ENCODE results near the gene MSX2. TPM values are rescaled to one million over a fixed set of nuclear protein-coding genes. Genes with fewer than 3 reads are reported as not detected.

MSX2 gene
- total and polyA plus RNA-seq, 2 experiments from 2014 or later: 0.17 to 0.47 TPM

GRCh38 chr5:174750711-174751110, 26.3 kb downstream of the MSX2 start:
- Mint-ChIP-seq H3K36me3 (ENCODE audit: low read depth) (no peaks in the 10 kb centered on the region), H3K4me3 (peak overlapping the region; percentile 74), H3K27ac (no peak overlapping the region), H3K4me1 (peaks cover 4% of the 10 kb centered on the region; the same call in 2 of the 3 replicates), H3K27me3 (ENCODE audit: insufficient read depth, low read depth, poor library complexity) (peaks cover 37% of the 10 kb centered on the region), H3K9me3 (no peaks in the 10 kb centered on the region)
- Histone ChIP-seq H3K27me3 (ENCODE audit: insufficient read depth) (peaks cover 71% of the 10 kb centered on the region), H3K4me2 (peak overlapping the region; percentile 95), H3K27ac (ENCODE audit: low read depth) (no peak overlapping the region), H3K79me2 (replicated peaks; ENCODE audit: insufficient read depth) (no peaks in the 10 kb centered on the region), H3K9me2 (ENCODE audit: insufficient read depth) (no peaks in the 10 kb centered on the region), H4K20me1 (replicated peaks; ENCODE audit: insufficient read depth) (no peaks in the 10 kb centered on the region), H3K4me3 (peak overlapping the region; percentile 80), H3F3A (replicated peaks; ENCODE audit: low read depth) (no peaks in the 10 kb centered on the region), H3K4me1 (ENCODE audit: insufficient read depth) (no peaks in the 10 kb centered on the region), H3K36me3 (ENCODE audit: insufficient read depth) (no peaks in the 10 kb centered on the region), H2AFZ (peak overlapping the region; percentile 99)
- no peak for TF ChIP-seq ZNF462 (CRISPR knock-in tag; IDR thresholded peaks at IDR 0.05)
- no peak for TF ChIP-seq EZH2phosphoT487 (IDR thresholded peaks at IDR 0.05; ENCODE audit: unreplicated experiment)
- no peak for TF ChIP-seq ETS1 (IDR thresholded peaks at IDR 0.05)
- no peak for TF ChIP-seq ZNF331 (CRISPR knock-in tag; IDR thresholded peaks at IDR 0.05; ENCODE audit: low read depth)
- no peak for TF ChIP-seq CTCF (conservative IDR thresholded peaks at IDR 0.05; ENCODE audit: low read depth in 2 of 2)
- no peak for TF ChIP-seq POLR2AphosphoS5 (IDR thresholded peaks at IDR 0.05; ENCODE audit: low read depth)
- TF ChIP-seq EZH2 (IDR thresholded peaks at IDR 0.05; ENCODE audit: low read depth, unreplicated experiment): no peak
- TF ChIP-seq ZNF114 (CRISPR knock-in tag; IDR thresholded peaks at IDR 0.05): no peak
- no peak for DNase-seq (ENCODE audit: low spot score)
- no peak for ATAC-seq
